Measurements from ENCODE around the gene AOPEP. TPM values are rescaled to one million over a fixed set of nuclear protein-coding genes. Genes with fewer than 3 reads are reported as not detected.

AOPEP gene
- total and polyA plus RNA-seq, 2 donors (not counting 3 experiments of a cell fraction or from before 2014, with no cell fraction given): 20.2 to 41.6 TPM

DNA sequence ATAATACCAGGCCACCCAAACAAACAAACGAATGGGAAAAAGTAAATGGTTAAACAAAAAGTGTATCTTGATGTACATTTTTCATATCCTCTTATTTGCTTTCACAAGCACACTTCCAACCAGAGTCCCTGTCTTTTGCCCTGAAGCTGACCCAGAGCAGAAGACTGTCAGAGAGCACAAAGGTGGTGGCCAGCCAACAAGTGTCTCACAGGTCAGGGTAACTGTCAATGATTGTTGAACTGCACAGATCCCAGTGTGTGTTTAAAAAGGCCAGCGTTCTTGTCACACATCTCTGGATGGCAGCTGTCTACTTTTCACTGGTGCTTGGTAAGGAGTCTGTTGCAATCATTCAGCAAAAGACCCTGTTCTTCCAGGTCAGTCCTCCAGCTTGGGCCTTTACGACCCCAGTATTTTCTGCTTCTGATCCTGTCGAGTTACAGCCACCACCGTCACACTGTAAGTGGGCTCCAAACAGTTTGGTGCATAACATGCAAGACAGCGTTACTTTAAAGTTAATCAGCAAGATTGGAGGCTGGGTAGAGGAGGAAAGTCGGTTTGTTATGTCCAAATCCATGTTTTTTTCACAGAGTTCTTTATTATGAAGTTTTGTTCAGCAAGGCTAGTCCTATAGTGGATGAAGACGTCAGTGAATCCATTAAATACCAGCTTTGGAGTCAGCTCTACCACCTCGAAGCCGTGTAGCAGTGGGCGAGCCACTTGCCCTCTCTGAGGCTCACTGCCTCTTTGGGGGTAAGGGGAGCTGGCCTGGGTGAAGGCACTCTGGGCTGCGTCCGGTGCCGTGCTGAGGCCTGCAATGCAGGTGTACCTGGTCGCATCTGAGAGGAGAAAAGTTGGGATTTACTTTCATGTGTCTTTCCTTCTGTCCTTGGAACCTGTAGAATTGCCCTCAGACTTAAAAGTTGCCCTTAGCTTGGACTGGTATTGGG lies 265.7 kb downstream of the AOPEP start:
- Histone ChIP-seq H3K4me2 (ENCODE audit: insufficient read depth, low read length) (no peak overlapping the region), H3K27ac (ENCODE audit: insufficient read depth, low read depth, low read length) (no peak overlapping the region), H3K4me3 (replicated peaks in 1 of 3; ENCODE audit: insufficient read depth in 1 of 3, low read depth in 1 of 3, low read length in 3 of 3) (no peak overlapping the region), H3K4me1 (ENCODE audit: control insufficient read depth, extremely low read depth, insufficient read depth, low read length) (peaks cover 15% of the 10 kb centered on the region), H3K9me1 (replicated peaks; ENCODE audit: control insufficient read depth, extremely low read depth, insufficient read depth, low read length) (no peaks in the 10 kb centered on the region), H3K9me3 (replicated peaks; ENCODE audit: control insufficient read depth, insufficient read depth, low read length) (no peaks in the 10 kb centered on the region), H4K20me1 (replicated peaks; ENCODE audit: control insufficient read depth, extremely low read depth, insufficient read depth, low read length) (no peaks in the 10 kb centered on the region), H3K79me2 (ENCODE audit: control insufficient read depth, insufficient read depth, low read length) (no peaks in the 10 kb centered on the region), H3K9ac (replicated peaks; ENCODE audit: extremely low read depth, insufficient read depth, low read length) (no peak overlapping the region), H2AFZ (ENCODE audit: low read depth, low read length) (no peak overlapping the region), H3K36me3 (ENCODE audit: control insufficient read depth in 2 of 2, extremely low read depth in 1 of 2, insufficient read depth in 2 of 2, low read length in 2 of 2) (no peaks in the 10 kb centered on the region), H3K27me3 (ENCODE audit: control insufficient read depth in 2 of 2, insufficient read depth in 2 of 2, low read length in 2 of 2) (no peaks in the 10 kb centered on the region)
- CTCF ChIA-PET: interaction anchor here (1.3 kb wide), 1 partner anchor 136 kb away, joined by 3 read pairs; no protein-coding TSS in a partner anchor
- TF ChIP-seq GATA2 (IDR thresholded peaks at IDR 0.05; ENCODE audit: insufficient read depth, insufficient read length, low read depth, low read length): no peak
- TF ChIP-seq EZH2 (IDR thresholded peaks at IDR 0.05; ENCODE audit: borderline replicate concordance, low read depth, low read length, severe bottlenecking): no peak
- no peak for TF ChIP-seq MYC (IDR thresholded peaks at IDR 0.05; ENCODE audit: low read depth, low read length)
- no peak for TF ChIP-seq POLR2AphosphoS5 (IDR thresholded peaks at IDR 0.05; ENCODE audit: insufficient read depth, low read depth, low read length)
- TF ChIP-seq, protein P1, sequence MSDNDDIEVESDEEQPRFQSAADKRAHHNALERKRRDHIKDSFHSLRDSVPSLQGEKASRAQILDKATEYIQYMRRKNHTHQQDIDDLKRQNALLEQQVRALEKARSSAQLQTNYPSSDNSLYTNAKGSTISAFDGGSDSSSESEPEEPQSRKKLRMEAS (IDR thresholded peaks at IDR 0.05; ENCODE audit: insufficient read depth, insufficient read length): no peak
- no peak for DNase-seq (ENCODE audit: low read depth, low spot score)
- dilution Hi-C loops (cut with MboI; ENCODE audit: extremely low pct_ligation_motif_present, low sequenced_read_pairs): no loop called here
- intact Hi-C loops (cut with micrococcal nuclease): no loop called here
- no TSS peak for BruUV-seq (replicated peaks)
- POLR2A ChIA-PET: no interaction called here
- no peak for FAIRE-seq

Measured in endothelial cell of umbilical vein (primary cell).